HepG2 (cell line): ENCODE results near the gene ASTN2. TPM values are rescaled to one million over a fixed set of nuclear protein-coding genes. Genes with fewer than 3 reads are reported as not detected.

Source experiments
- ATAC-seq: fragments of 200-7000 bp; cut with Tn5 transposase; 3 replicates; pipeline ENCODE4 v1.9.1; 2020; ENCODE audit warnings: mild to moderate bottlenecking, moderate library complexity
- BruUV-seq: library from RNA; stranded (reverse); fragments of 400-500 nt; replicated peaks from 2 replicates; lab custom pipeline; 2021; lab: Mats Ljungman, UMichigan
- CTCF ChIA-PET: fragments of 300-600 bp; formaldehyde crosslinking; extraction: SDS; loops from one replicate; lab custom pipeline; 2021; ENCODE audit warnings: low total read pairs, inconsistent platforms, low intra/inter-chr PET ratio; lab: Yijun Ruan, JAX
- POLR2A ChIA-PET: fragments of 350-600 bp; sonication (Branson Sonifier 250); formaldehyde crosslinking; loops from one replicate; lab custom pipeline; 2020; ENCODE audit warnings: antibody characterized with exemption, inconsistent platforms; lab: Yijun Ruan, JAX
- DNase-seq: peaks from one replicate; pipeline ENCODE4 v3.0.0-alpha.2; 2015; ENCODE audit warnings: low spot score
- FAIRE-seq: peaks from 3 replicates; lab custom pipeline; 2011; peaks lifted over from hg19 to GRCh38; lab: Jason Lieb, UNC
- H2AFZ ChIP-seq: one replicate; pipeline ENCODE4 v1.6.1; 2011; ENCODE audit warnings: low read length, inconsistent platforms
- H3K27ac ChIP-seq: fragments of 300-600 bp; 3 replicates; pipeline ENCODE4 v1.8.0; 2011; ENCODE audit warnings: mixed run types, mild to moderate bottlenecking, mixed read lengths, low read length, inconsistent platforms; ENCODE audit not compliant: insufficient read depth; ENCODE audit errors: extremely low read length
- H3K27me3 ChIP-seq, 2 experiments: fragments of 200-600 bp in 1 of 2; 2 replicates in 1 of 2; 3 replicates in 1 of 2; pipeline versions ENCODE4 v1.6.0 to v1.8.0; 2011; ENCODE audit warnings: low read length in 2 of 2, mild to moderate bottlenecking in 2 of 2, moderate library complexity in 2 of 2, inconsistent platforms in 1 of 2; ENCODE audit not compliant: insufficient read depth in 2 of 2, control insufficient read depth in 1 of 2
- H3K36me3 ChIP-seq, 2 experiments: fragments of 200-600 bp in 1 of 2; replicated peaks in 1 of 2; 2 replicates in 1 of 2; 3 replicates in 1 of 2; pipeline versions ENCODE4 v1.5.1 to v1.8.0; 2011; ENCODE audit warnings: low read length in 2 of 2, inconsistent platforms in 1 of 2; ENCODE audit not compliant: insufficient read depth in 2 of 2, control insufficient read depth in 1 of 2
- H3K4me1 ChIP-seq: 2 replicates; pipeline ENCODE4 v1.5.1; 2012; ENCODE audit warnings: low read length, inconsistent platforms; ENCODE audit not compliant: insufficient read depth
- H3K4me2 ChIP-seq: 2 replicates; pipeline ENCODE4 v1.6.0; 2011; ENCODE audit warnings: low read depth, low read length, inconsistent platforms
- H3K4me3 ChIP-seq, 3 experiments: fragments of 200-600 bp in 1 of 3; sonication (generic), shearing (Covaris generic) in 1 of 3; replicated peaks in 1 of 3; 2 replicates each; pipeline ENCODE4 v1.5.1; 2011 to 2016; ENCODE audit warnings: low read length in 3 of 3, inconsistent platforms in 2 of 3, low read depth in 2 of 3, mild to moderate bottlenecking in 2 of 3, control low read depth in 1 of 3, mixed read lengths in 1 of 3; ENCODE audit not compliant: insufficient read depth in 1 of 3
- H3K79me2 ChIP-seq: one replicate; pipeline ENCODE4 v1.6.1; 2011; ENCODE audit warnings: low read length, inconsistent platforms; ENCODE audit not compliant: insufficient read depth
- H3K9ac ChIP-seq: 2 replicates; pipeline ENCODE4 v1.6.0; 2011; ENCODE audit warnings: mild to moderate bottlenecking, low read depth, low read length, inconsistent platforms; ENCODE audit not compliant: insufficient read depth
- H3K9me3 ChIP-seq: 2 replicates; pipeline ENCODE4 v1.5.1; 2012; ENCODE audit warnings: mild to moderate bottlenecking, low read length
- H4K20me1 ChIP-seq: 2 replicates; pipeline ENCODE4 v1.6.0; 2011; ENCODE audit warnings: inconsistent platforms, mild to moderate bottlenecking, low read length, moderate library complexity; ENCODE audit not compliant: insufficient read depth
- AKAP8 ChIP-seq: sonication (generic); formaldehyde crosslinking; IDR thresholded peaks from 2 replicates; pipeline ENCODE4 v1.5.1; 2020; ENCODE audit warnings: mild to moderate bottlenecking, missing genetic modification reagents
- ELF3 ChIP-seq: IDR thresholded peaks from 2 replicates; pipeline ENCODE4 v1.6.1; 2016; ENCODE audit warnings: missing genetic modification reagents, missing compliant biosample characterization
- GMEB2 ChIP-seq: IDR thresholded peaks from 2 replicates; pipeline ENCODE4 v1.6.1; 2016; ENCODE audit warnings: missing biosample characterization, missing genetic modification reagents, low read depth
- HNRNPUL1 ChIP-seq: fragments of 200-400 bp; formaldehyde crosslinking; IDR thresholded peaks from 2 replicates; pipeline ENCODE4 v1.6.1; 2017; ENCODE audit warnings: low read depth, mild to moderate bottlenecking, low read length, moderate library complexity
- MBD4 ChIP-seq: IDR thresholded peaks from 2 replicates; pipeline ENCODE4 v1.6.1; 2012; ENCODE audit warnings: low read length, inconsistent platforms, borderline replicate concordance
- NFIC ChIP-seq: IDR thresholded peaks from 2 replicates; pipeline ENCODE4 v1.6.1; 2012; ENCODE audit warnings: mild to moderate bottlenecking, low read length, inconsistent platforms
- NRL ChIP-seq: sonication (generic); formaldehyde crosslinking; IDR thresholded peaks from 2 replicates; pipeline ENCODE4 v1.5.0; 2020; ENCODE audit warnings: missing genetic modification reagents, mild to moderate bottlenecking, moderate library complexity, borderline replicate concordance
- SMYD3 ChIP-seq: sonication (generic); formaldehyde crosslinking; IDR thresholded peaks from 2 replicates; pipeline ENCODE4 v1.8.1; 2023; ENCODE audit warnings: mild to moderate bottlenecking, missing genetic modification reagents
- TCF12 ChIP-seq, 2 experiments: fragments of 450-650 bp in 1 of 2; sonication (generic) in 1 of 2; formaldehyde crosslinking in 1 of 2; IDR thresholded peaks; 2 replicates each; pipeline versions ENCODE4 v1.6.1 to v1.8.0; 2017 to 2022; ENCODE audit warnings: antibody characterized with exemption in 1 of 2, mild to moderate bottlenecking in 1 of 2, missing genetic modification reagents in 1 of 2, moderate library complexity in 1 of 2
- ZNF609 ChIP-seq: sonication (generic); formaldehyde crosslinking; IDR thresholded peaks from 2 replicates; pipeline ENCODE4 v1.4.0; 2020; ENCODE audit warnings: mild to moderate bottlenecking, missing genetic modification reagents, borderline replicate concordance
- ZNF891 ChIP-seq: sonication (generic); formaldehyde crosslinking; IDR thresholded peaks from 2 replicates; pipeline ENCODE4 v1.5.0; 2020; ENCODE audit warnings: mild to moderate bottlenecking, missing genetic modification reagents
- WGBS: methylation state at CpG from one replicate; pipeline ENCODE4 v1.1.6; 2017; ENCODE audit warnings: low lambda C conversion rate; 5-methylcytosine and 5-hydroxymethylcytosine counted together
- in situ Hi-C: cut with HindIII; loops from 2 replicates; pipeline ENCODE4 v1.10.0; 2017; ENCODE audit warnings: low pct_unique_long_range_greater_than_20kb; ENCODE audit not compliant: extremely low pct_ligation_motif_present
- intact Hi-C: fragments of 100-400 bp; cut with micrococcal nuclease; formaldehyde crosslinking; loops from one replicate; pipeline ENCODE4 v1.10.0; 2022; ENCODE audit not compliant: unreplicated experiment
- polyA plus RNA-seq, 8 experiments: library from polyadenylated mRNA; depleted of rRNA in 3 of 8; stranded (reverse) in 7 of 8; unstranded in 1 of 8; fragments of >200 nt; fragmentation: Illumina TruSeq in 4 of 8; extraction: Trizol in 4 of 8; gene quantifications; 2 replicates each; pipeline versions ENCODE4 v1.2.1 to v1.2.3, GENCODE V29; 2011 to 2016; ENCODE audit warnings: low read depth in 4 of 8, missing spikeins in 1 of 8, mixed read lengths in 1 of 8; ENCODE audit not compliant: insufficient read depth in 1 of 8
- total RNA-seq, 5 experiments: library from RNA; depleted of rRNA; stranded (reverse); fragments of >200 nt; fragmentation: Illumina TruSeq; extraction: Trizol; gene quantifications; 2 replicates each; pipeline ENCODE4 v1.2.3, GENCODE V29; 2016; ENCODE audit warnings: low read depth in 1 of 5
- TF ChIP-seq, protein P1 (sequence below): sonication (generic); formaldehyde crosslinking; IDR thresholded peaks from 2 replicates; pipeline ENCODE4 v1.4.0; 2020; ENCODE audit warnings: low read depth, mild to moderate bottlenecking, missing genetic modification reagents
- TF ChIP-seq, protein P2 (sequence below): sonication (generic); formaldehyde crosslinking; IDR thresholded peaks from 2 replicates; pipeline ENCODE4 v1.5.0; 2020; ENCODE audit warnings: missing genetic modification reagents

ASTN2 gene
- total and polyA plus RNA-seq, 2 of the 13 experiments (the other 11 are each of a cell fraction or from before 2014, with no cell fraction given), result 5.2 to 13.5 TPM

GRCh38 chr9:116416421-116416820 lies 998.4 kb downstream of the ASTN2 start (continued):
- TF ChIP-seq, protein P1, sequence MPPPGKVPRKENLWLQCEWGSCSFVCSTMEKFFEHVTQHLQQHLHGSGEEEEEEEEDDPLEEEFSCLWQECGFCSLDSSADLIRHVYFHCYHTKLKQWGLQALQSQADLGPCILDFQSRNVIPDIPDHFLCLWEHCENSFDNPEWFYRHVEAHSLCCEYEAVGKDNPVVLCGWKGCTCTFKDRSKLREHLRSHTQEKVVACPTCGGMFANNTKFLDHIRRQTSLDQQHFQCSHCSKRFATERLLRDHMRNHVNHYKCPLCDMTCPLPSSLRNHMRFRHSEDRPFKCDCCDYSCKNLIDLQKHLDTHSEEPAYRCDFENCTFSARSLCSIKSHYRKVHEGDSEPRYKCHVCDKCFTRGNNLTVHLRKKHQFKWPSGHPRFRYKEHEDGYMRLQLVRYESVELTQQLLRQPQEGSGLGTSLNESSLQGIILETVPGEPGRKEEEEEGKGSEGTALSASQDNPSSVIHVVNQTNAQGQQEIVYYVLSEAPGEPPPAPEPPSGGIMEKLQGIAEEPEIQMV (CRISPR knock-in tag), result no peak
- TF ChIP-seq, protein P2, sequence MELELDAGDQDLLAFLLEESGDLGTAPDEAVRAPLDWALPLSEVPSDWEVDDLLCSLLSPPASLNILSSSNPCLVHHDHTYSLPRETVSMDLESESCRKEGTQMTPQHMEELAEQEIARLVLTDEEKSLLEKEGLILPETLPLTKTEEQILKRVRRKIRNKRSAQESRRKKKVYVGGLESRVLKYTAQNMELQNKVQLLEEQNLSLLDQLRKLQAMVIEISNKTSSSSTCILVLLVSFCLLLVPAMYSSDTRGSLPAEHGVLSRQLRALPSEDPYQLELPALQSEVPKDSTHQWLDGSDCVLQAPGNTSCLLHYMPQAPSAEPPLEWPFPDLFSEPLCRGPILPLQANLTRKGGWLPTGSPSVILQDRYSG, result no peak
- TF ChIP-seq ZNF891 (no peak), ZNF609 (CRISPR knock-in tag) (no peak)

GRCh38 chr9:116414374-116414773 lies 1000.5 kb downstream of the ASTN2 start:
- Histone ChIP-seq H4K20me1 (no peaks in the 10 kb centered on the region), H3K27ac (no peak overlapping the region), H3K79me2 (no peaks in the 10 kb centered on the region), H3K27me3 (no peaks in the 10 kb centered on the region), H3K4me2 (no peak overlapping the region), H3K9me3 (no peaks in the 10 kb centered on the region), H3K36me3 (no peaks in the 10 kb centered on the region; a peak in 1 of 5 replicates)
- DNase-seq (no peak), FAIRE-seq (no peak), ATAC-seq (no peak)
- CTCF ChIA-PET, result no interaction called here
- 90% methylated on average over 2 of the region's 2 CpGs for WGBS
- POLR2A ChIA-PET, result no interaction called here
- intact Hi-C loops (no loop called here), in situ Hi-C loops (no loop called here)
- no TSS peak for BruUV-seq
- no peak for TF ChIP-seq MBD4
- no peak for TF ChIP-seq TCF12 (IDR thresholded peaks at IDR 0.05)
- no peak for TF ChIP-seq TCF12 (CRISPR knock-in tag; IDR thresholded peaks at IDR 0.05)
- TF ChIP-seq GMEB2 (CRISPR knock-in tag), result no peak
- TF ChIP-seq SMYD3 (CRISPR knock-in tag), result no peak
- no peak for TF ChIP-seq NRL (CRISPR knock-in tag)
- TF ChIP-seq AKAP8, result no peak
- TF ChIP-seq NFIC, result no peak
- no peak for TF ChIP-seq HNRNPUL1
- TF ChIP-seq ELF3 (CRISPR knock-in tag), result no peak
- TF ChIP-seq, all 625 proteins: peak for 0
- Histone ChIP-seq H3K9ac (no peak overlapping the region), H3K4me3 (no peak overlapping the region), H2AFZ (no peak overlapping the region), H3K4me1 (no peaks in the 10 kb centered on the region)
